Measurements from ENCODE around the gene ACVR1B.
A peak's percentile ranks its signal among the peaks of the same experiment; 100 is the strongest.

The ACVR1B gene

DNA sequence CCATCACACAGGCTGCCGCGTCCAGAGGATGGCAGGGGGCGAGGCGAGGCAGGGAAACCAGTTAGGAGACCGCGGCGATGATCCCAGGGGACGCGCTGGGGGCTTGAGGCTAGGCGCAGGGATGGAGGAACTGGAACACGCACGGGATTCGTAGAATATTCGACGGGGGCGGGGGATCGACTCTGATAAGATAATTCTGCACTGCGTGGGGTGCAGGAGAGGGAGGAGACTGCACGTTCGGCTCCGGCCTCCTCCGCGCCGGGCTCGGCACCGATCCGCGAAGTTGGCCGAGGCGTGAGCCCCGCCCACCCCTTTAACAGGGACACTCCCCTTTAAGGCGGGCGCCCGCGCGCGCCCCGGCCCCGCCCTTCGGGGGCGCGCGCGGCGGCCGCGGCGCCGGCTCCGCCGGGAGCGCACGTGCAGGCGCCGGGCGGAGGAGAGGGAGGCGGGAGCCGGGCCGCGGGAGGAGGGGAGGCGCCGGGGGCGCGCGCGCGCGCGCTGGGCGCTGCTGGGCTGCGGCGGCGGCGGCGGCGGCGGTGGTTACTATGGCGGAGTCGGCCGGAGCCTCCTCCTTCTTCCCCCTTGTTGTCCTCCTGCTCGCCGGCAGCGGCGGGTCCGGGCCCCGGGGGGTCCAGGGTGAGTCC is at the start of gene ACVR1B:
Gene ACVR1B (plus strand): TSS at position 501 of the 644 bp plus-strand sequence. CDS start 45 bp downstream, at position 546.
- no peaks in the 10 kb centered on the region for H3K9me3 ChIP-seq (ENCODE audit: severe bottlenecking)
- H3K4me3 ChIP-seq (ENCODE audit: severe bottlenecking): peak within 1 kb of the TSS; percentile 79
- peak within 1 kb of the TSS; percentile 30 for H3K27ac ChIP-seq (ENCODE audit: poor library complexity, severe bottlenecking)
- peaks cover 22% of the 10 kb centered on the region for H3K4me1 ChIP-seq (ENCODE audit: insufficient read depth, poor library complexity, severe bottlenecking)
- no peaks in the 10 kb centered on the region; the same call in 1 of the 2 replicates for H3K36me3 ChIP-seq (ENCODE audit: low read depth)
- DNase-seq (ENCODE audit: low spot score) (peak; percentile 77), ATAC-seq (ENCODE audit: low read depth) (peak; percentile 76)
- no peak for TF ChIP-seq CTCF (IDR thresholded peaks at IDR 0.05; ENCODE audit: poor library complexity, severe bottlenecking)
- H3K27me3 ChIP-seq (ENCODE audit: insufficient read depth, poor library complexity, severe bottlenecking): no peaks in the 10 kb centered on the region

DNA sequence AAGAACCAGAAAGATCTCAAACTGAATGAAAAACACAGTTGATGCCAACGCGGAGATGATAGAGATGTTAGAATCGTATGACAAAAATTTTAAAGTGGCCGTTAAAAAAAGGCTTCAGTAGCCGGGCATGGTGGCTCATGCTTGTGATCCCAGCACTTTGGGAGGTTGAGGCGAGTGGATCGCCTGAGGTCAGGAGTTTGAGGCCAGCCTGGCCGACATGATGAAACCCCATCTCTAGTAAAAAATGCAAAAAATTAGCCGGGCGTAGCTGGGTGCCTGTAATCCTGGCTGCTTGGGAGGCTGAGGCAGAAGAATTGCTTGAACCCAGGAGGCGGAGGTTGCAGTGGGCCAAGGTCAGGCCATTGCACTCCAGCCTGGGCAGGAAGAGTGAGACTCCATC is 49.6 kb upstream of the ACVR1B start:
- H3K27me3 ChIP-seq (ENCODE audit: insufficient read depth, poor library complexity, severe bottlenecking): peaks cover 3% of the 10 kb centered on the region
- DNase-seq (ENCODE audit: low spot score) (no peak), ATAC-seq (ENCODE audit: low read depth) (no peak)
- no peak for TF ChIP-seq CTCF (IDR thresholded peaks at IDR 0.05; ENCODE audit: poor library complexity, severe bottlenecking)
- no peaks in the 10 kb centered on the region for H3K9me3 ChIP-seq (ENCODE audit: severe bottlenecking)
- H3K36me3 ChIP-seq (ENCODE audit: low read depth): no peaks in the 10 kb centered on the region
- H3K27ac ChIP-seq (ENCODE audit: poor library complexity, severe bottlenecking): no peak overlapping the region
- no peak overlapping the region for H3K4me3 ChIP-seq (ENCODE audit: severe bottlenecking)
- H3K4me1 ChIP-seq (ENCODE audit: insufficient read depth, poor library complexity, severe bottlenecking): no peaks in the 10 kb centered on the region

- TF ChIP-seq CTCF (IDR thresholded peaks at IDR 0.05; ENCODE audit: poor library complexity, severe bottlenecking): no peak
Observed at GRCh38 chr12:51904951-51905470, 46.5 kb upstream of the ACVR1B start.

DNA sequence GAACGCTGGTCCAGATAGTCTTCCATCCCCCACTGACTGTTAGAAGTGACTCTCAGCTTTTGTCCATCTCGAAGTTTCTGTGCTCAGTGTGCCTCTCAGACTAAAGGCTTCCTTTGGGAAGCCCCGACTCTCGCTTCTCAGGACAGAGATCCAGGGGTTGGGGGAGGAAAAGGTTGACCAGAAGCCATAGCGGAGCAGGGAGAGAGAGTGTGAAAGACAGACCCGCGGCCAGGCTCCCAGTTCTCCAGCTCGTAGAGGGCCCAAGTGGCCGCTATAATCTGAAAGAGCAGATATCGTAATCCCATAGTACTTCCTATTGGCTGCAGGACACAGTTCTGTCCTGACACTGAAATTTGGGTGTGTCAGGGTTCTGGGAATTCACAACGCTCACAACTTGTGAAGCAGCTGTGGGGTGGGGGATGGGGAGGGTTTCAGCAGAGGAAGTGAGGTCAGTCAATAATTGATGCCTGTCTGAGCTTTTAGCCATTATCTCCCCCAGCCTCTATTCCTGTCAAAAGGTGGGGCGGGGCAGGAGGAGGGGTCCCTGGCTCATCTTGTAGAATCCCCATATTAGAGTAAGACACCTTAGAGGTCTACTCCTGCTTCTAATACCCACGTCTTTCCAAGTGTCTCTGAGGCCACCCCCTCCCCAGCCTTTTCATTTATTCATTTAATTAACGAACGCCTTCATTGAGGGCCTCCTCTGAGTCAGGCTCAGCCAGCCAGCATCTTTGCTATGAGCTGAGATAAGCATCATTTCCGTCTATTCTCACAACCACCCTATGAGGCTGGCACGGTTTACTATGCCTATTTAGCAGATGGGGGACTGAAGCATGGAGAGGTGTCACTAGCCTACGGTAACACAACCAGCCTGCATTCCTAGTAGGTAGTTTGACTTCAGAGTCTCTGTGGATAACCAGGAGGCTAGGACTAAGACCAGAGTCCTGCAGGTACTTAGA is 45.7 kb upstream of the ACVR1B start:
- no peaks in the 10 kb centered on the region for H3K4me1 ChIP-seq (ENCODE audit: insufficient read depth, poor library complexity, severe bottlenecking)
- TF ChIP-seq CTCF (IDR thresholded peaks at IDR 0.05; ENCODE audit: poor library complexity, severe bottlenecking): no peak
- DNase-seq (ENCODE audit: low spot score): peak; percentile 20
- no peaks in the 10 kb centered on the region for H3K9me3 ChIP-seq (ENCODE audit: severe bottlenecking)
- H3K36me3 ChIP-seq (ENCODE audit: low read depth): no peaks in the 10 kb centered on the region
- H3K27ac ChIP-seq (ENCODE audit: poor library complexity, severe bottlenecking): no peak overlapping the region
- H3K4me3 ChIP-seq (ENCODE audit: severe bottlenecking): no peak overlapping the region
- no peak for ATAC-seq (ENCODE audit: low read depth)
- peaks cover 13% of the 10 kb centered on the region for H3K27me3 ChIP-seq (ENCODE audit: insufficient read depth, poor library complexity, severe bottlenecking)

More at GRCh38 chr12:51904951-51905470, 46.5 kb upstream of the ACVR1B start:
- Histone ChIP-seq H3K9me3 (ENCODE audit: severe bottlenecking) (no peaks in the 10 kb centered on the region), H3K4me1 (ENCODE audit: insufficient read depth, poor library complexity, severe bottlenecking) (no peaks in the 10 kb centered on the region), H3K4me3 (ENCODE audit: severe bottlenecking) (no peak overlapping the region), H3K27ac (ENCODE audit: poor library complexity, severe bottlenecking) (no peak overlapping the region), H3K36me3 (ENCODE audit: low read depth) (no peaks in the 10 kb centered on the region), H3K27me3 (ENCODE audit: insufficient read depth, poor library complexity, severe bottlenecking) (peaks cover 13% of the 10 kb centered on the region)
- no peak for DNase-seq (ENCODE audit: low spot score)
- ATAC-seq (ENCODE audit: low read depth): no peak
